ENCODE results near the gene PLEKHA5.
"Not testable (repeated sequence)": the region's sequence is repeated elsewhere in the genome, so short reads cannot be mapped to it uniquely, and the experiment has no call there.

PLEKHA5 gene

GRCh38 chr12:19161216-19161615 lies 31.7 kb downstream of the PLEKHA5 start:
- H3K4me3 ChIP-seq (ENCODE audit: low read length): no peak overlapping the region
- no peak for TF ChIP-seq CTCF (IDR thresholded peaks at IDR 0.05; ENCODE audit: insufficient read depth, low read depth, low read length, missing control alignments)
- DNase-seq (ENCODE audit: low read depth): no peak

GRCh38 chr12:19165451-19165850 lies 35.9 kb downstream of the PLEKHA5 start:
- H3K4me3 ChIP-seq (ENCODE audit: low read length): no peak overlapping the region
- peak; percentile 73 for DNase-seq (ENCODE audit: low read depth)
- TF ChIP-seq CTCF (IDR thresholded peaks at IDR 0.05; ENCODE audit: insufficient read depth, low read depth, low read length, missing control alignments): no peak

GRCh38 chr12:19166387-19166786 lies 36.9 kb downstream of the PLEKHA5 start:
- H3K4me3 ChIP-seq (ENCODE audit: low read length): no peak overlapping the region
- no peak for DNase-seq (ENCODE audit: low read depth)
- TF ChIP-seq CTCF (IDR thresholded peaks at IDR 0.05; ENCODE audit: insufficient read depth, low read depth, low read length, missing control alignments): no peak

GRCh38 chr12:19166956-19167355 lies 37.4 kb downstream of the PLEKHA5 start:
- TF ChIP-seq CTCF (IDR thresholded peaks at IDR 0.05; ENCODE audit: insufficient read depth, low read depth, low read length, missing control alignments): no peak
- H3K4me3 ChIP-seq (ENCODE audit: low read length): no peak overlapping the region
- no peak for DNase-seq (ENCODE audit: low read depth)

- TF ChIP-seq CTCF (IDR thresholded peaks at IDR 0.05; ENCODE audit: insufficient read depth, low read depth, low read length, missing control alignments): no peak
- no peak for DNase-seq (ENCODE audit: low read depth)
- no peak overlapping the region for H3K4me3 ChIP-seq (ENCODE audit: low read length)
Measured at GRCh38 chr12:19167708-19168107, 38.2 kb downstream of the PLEKHA5 start.

GRCh38 chr12:19168644-19169043 lies 39.1 kb downstream of the PLEKHA5 start:
- DNase-seq (ENCODE audit: low read depth): no peak
- no peak overlapping the region for H3K4me3 ChIP-seq (ENCODE audit: low read length)
- no peak for TF ChIP-seq CTCF (IDR thresholded peaks at IDR 0.05; ENCODE audit: insufficient read depth, low read depth, low read length, missing control alignments)

- no peak for TF ChIP-seq CTCF (IDR thresholded peaks at IDR 0.05; ENCODE audit: insufficient read depth, low read depth, low read length, missing control alignments)
- no peak overlapping the region for H3K4me3 ChIP-seq (ENCODE audit: low read length)
- DNase-seq (ENCODE audit: low read depth): no peak
Measured at GRCh38 chr12:19169222-19169621, 39.7 kb downstream of the PLEKHA5 start.

- not testable (repeated sequence) for DNase-seq (ENCODE audit: low read depth); H3K4me3 ChIP-seq (ENCODE audit: low read length)
Measured at GRCh38 chr12:19170286-19170685, 40.8 kb downstream of the PLEKHA5 start.
